Stimulated activated CD8-positive, alpha-beta memory T cell treated with anti-CD3 and anti-CD28 coated beads, Interleukin-4, amount 100 ng/mL, for 24 hours (primary cell): Measurements from ENCODE around the gene AKAP7.

Experiments used
- DNase-seq: peaks from one replicate; pipeline ENCODE4 v3.0.0-alpha.2; 2020; ENCODE audit warnings: low read depth

The AKAP7 gene

DNA sequence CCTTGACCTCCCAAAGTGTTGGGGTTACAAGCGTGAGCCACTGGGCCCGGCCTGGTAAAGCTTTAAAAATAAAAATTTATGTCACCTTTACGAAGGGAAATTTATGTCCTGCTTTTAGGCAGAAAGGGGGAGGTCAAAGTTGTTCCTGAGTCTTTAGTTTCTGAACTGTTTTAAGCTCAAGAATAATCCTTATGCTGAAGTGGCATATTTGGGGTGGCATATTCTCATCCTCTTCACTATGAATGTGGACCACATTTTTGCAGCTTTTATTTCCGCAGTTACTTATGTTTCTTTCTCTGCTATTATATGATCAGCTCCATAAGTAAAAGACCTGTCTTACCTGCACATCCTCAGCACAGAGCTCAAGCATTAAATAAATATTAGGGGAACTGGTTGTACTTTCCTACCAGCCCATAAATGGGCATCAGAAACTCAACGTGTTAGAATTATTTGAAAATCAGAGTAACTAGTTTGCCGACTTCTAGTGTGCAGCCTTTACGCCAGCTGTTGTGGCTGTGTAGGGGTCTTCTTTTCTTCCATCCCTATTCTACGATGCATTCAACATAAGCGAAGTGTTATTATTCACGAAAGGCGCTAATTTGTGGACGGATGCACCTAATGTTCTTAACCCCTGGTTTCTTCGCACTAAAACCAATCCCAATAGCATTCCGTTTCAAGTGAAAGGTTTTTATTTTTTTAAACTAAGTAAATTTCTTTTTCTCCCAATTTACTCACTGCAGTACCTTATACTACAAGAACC is 867 bp upstream of the AKAP7 start:
- DNase-seq, result no peak

DNA sequence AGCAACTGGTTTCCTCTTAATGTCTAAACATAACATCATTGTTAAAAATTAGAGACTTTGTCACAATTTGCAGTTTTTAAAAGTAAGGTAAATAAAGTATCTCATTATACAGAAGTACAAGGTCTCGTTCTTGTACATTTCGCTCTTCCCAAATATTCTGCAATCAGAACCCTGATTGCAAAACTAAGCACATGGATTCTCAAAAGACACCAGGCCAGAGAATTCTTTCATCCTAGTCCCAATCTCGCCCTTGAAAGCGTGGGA is 355 bp upstream of the AKAP7 start:
- DNase-seq, result no peak

DNA sequence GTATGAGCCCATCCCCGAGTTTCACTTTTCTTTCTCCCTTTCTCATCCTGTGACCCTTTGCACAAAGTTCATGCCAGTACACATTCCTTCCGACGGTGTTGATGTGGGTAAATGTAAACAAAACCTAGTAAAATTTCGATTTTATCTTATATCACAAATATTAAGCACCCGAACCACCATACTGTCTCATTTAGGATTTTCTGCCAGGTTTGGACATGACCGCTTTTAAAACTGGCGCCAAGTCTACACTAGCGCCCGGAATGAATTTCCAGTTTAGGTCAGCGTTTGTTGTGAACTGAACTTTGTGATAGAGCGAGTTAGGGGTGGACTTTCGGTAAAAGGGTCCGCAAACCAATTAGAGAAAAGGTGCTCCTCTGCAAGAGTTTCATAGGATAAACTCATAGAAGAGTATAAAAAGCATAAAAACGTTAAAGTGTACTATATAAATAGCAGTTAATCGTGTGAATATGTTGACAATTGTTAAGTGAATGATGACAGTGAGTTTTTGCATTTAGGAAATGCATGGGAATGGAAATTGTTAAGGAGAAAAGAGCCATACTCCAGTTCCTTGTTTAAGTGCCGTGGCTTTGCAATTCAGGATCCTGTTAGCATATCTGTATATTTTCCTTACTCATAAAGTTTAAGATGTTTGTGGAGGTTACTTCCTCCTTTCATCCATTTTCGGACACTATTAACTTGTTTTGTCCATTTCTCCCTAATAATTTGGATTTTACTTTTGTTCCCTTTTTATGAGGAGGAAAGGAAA is 937 bp downstream of the AKAP7 start:
- DNase-seq, result no peak

DNA sequence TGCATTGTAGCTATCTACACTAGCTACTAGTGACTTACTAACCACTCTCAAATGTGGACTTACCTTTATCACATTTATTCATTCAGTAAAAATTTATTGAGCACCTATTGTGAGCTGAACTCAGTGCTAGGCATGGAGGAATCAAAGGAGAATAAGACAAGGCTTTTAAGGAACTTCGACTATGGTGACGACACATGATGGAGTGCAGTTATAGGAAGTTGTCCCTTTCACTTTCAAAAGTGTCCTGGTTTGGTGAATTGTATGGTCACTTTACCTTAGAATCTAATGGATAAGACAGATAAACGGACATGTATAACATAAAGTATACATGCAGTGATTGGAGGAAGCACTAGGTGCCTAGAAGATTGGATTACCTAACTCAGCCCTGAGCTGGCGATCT is 4.3 kb downstream of the AKAP7 start:
- no peak for DNase-seq

DNA sequence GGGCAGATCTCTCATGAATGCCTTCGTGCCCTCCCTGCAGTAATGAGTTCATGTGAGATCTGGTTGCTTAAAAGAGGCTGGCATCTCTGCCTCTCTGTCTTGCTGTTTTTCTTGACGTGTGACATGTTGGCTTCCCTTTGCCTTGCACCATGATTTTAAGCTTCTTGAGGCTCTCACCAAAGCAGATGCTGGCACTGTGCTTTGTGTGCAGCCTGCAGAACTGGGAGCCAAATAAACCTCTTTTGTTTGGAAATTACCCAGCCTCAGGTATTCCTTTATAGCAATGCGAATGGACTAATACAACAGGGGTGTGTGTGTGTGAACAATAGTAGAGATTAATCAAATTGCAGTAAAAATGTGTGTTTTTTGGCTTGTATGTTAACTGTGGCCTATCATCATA is 8.1 kb downstream of the AKAP7 start:
- DNase-seq, result no peak

DNA sequence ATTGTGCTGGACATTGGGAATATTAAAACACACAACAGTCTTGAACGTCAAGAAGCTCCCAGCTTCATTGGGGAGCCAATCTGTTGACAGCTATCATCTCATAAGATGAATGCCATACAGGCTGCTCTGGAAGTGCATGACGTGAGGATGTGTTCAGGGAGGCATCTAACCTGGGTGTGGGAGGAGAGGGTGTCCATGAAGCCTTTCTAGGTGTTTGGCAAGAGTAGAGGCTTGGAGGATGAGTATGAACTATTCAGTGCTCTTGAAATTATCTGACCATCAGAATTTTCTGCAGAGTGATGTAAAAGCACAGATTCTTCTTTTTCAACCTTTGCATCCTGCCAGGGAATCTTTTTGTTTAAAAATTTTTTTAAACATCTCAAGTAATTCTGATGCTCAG is 11.6 kb downstream of the AKAP7 start:
- DNase-seq, result no peak

DNA sequence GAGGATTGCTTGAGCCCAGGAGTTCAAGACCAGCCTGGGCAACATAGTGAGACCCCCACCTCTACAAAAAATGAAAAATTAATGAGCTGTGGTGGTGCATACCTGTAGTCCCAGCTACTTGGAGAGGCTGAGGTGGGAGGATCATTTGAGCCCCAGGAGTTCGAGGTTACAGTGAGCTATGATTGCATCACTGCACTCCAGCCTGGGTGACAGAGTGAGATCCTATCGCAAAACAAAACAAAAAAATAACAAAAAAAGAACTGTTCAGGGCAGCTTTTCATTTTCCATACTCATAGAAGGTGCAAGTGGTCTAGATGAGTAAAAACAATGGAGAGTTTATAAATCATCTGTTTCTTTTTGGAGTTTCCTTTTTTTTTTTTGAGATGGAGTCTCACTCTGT is 21.1 kb downstream of the AKAP7 start:
- DNase-seq, result no peak

DNA sequence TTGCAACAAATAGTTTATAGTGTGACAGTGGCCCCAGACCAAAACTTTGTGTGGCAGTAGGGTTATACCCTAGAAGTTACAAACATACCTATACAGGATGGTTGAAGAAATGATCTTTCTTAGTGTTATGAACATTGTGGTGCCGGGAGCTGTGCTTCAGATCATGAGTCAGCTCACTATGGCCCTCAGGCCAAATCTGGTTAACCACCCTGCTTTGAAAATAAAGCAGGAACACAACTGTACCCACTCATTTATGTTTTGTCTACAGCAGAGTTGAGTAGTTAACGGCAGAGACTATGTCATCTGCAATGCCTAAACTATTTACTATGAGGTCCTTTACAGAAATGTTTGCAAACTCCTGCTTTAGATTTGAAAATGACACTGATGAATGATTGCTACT is 24.3 kb downstream of the AKAP7 start:
- no peak for DNase-seq

DNA sequence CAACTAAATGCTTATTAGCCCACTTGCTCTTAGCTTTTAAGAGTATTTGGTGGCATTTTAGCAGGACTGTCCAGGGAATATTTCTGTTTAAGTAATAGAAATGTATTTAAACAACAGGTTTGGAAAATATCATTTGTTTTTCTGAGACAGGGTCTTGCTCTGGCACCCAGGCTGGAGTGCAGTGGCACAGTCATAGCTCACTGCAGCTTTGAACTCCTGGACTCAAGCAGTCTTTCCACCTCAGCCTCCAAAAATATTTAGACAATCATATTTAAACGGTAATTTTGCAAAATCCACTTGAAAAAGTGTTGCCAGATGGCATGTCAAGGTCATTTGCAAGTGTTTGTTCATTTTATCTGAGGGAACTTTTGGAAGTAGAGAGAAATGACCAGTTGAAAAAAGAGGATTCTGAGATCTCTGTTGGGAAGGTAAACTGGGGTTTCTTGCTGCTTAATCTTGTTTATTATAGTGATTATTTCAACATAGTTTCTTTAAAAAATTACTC is 25.0 kb downstream of the AKAP7 start:
- no peak for DNase-seq

DNA sequence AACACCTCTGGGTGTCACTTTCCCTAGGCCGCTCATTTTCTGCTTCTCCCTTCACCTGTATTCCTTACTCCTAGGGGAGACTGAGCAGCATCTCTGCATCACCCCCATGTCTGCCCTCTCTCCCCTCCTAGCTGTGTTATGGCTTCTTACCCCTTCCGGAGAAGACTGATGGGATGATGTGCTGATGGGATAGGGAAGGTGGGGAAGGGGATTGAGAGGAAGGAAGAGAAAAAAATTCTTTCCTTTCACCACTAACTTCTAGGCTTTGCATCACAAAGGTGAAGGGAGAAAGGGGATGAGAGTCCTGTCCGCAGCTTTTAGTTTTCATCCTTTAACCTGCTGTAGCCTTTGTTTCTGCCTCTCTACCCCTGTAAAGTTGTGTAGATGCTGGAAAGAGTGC is 26.7 kb downstream of the AKAP7 start:
- DNase-seq, result no peak

DNA sequence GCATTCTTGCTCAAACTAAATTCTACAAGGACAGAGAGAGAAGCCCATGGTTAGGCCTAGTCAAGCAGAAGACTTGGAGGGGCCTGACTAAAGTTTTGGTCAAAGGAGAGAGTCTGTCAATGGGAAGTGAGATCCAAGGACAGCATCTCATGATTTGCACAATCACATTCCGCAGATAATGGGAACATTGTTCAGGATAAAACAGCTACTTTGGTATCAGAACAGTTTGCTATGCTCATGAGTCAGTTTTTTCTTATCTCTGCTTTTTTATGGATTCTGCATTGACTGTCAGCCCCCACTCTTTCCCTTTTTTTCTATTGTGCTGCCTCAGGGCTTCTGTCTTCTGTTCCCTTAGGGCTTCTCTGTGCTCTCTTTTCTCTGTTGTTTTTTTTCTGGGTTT is 28.6 kb downstream of the AKAP7 start:
- DNase-seq, result no peak

DNA sequence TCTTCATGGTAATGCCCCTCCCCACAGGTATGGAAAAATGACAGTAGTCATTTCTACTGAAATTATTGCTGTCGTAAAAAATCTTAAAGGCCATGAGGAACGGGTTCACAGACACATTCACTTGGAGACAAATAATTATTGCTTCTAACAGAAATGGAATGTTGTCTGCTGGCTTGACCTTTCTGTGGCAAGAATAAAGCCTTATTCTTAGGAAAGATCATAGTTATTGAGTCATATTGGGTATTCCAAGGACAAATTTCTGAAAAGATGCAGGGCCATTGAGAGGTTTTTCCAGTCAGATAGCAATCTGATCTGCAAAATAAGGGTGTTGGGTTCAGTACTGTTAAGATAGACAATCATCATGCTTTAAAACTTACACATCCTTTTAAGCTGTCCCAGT is 29.2 kb downstream of the AKAP7 start:
- no peak for DNase-seq

DNA sequence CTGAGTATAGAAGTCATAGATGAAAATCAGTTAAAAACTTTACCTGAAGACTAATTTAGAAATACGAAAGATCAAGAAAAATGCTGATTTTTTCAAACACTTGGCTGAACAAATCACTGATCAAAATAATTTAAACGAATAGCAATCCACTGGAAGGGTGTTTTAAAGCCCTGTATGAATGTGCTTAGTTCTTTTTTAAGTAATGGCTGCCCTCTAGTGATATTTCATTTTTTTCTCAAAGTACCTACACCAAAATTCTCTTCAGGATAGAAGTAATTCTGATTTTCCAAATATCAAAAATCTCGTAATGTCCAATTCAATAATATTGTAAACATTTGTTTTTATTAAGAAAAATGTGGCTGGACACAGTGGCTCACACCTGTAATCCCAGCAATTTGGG is 32.5 kb downstream of the AKAP7 start:
- no peak for DNase-seq

DNA sequence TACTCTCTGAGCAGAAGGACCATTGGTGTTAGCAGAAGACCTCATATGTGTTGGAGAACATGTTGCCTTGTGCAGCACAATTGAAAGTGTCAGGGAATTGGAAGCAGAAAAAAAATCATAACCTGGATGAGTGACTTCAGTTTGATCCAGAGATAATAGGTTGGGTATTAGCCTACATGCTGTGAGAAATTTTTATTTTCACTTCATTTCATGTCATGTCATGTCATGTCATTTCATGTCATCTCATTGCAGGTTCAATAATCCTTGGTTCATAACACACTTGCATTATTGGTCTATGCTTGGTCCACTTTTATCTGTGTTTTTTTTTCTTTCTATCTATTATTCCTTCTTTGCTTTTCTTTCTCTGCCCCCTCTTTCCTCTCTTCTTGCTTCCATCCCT is 34.3 kb downstream of the AKAP7 start:
- DNase-seq, result no peak

DNA sequence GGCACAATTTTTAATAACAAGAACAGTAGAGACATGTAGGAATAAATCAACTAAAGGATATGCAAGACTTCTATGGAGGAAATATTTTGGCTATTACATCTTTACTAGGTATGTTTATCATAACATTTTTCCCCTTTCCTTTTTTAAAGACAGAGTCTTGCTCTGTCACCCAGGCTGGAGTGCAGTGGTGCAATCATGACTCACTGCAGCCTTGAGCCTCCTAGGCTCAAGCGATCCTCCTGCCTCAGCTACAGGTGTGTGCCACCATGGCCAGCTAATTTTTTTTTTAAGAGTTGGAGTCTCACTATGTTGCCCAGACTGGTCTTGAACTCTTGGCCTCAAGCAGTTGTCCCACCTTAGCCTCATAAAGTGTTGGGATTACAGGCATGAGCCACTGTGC is 37.0 kb downstream of the AKAP7 start:
- DNase-seq, result no peak

DNA sequence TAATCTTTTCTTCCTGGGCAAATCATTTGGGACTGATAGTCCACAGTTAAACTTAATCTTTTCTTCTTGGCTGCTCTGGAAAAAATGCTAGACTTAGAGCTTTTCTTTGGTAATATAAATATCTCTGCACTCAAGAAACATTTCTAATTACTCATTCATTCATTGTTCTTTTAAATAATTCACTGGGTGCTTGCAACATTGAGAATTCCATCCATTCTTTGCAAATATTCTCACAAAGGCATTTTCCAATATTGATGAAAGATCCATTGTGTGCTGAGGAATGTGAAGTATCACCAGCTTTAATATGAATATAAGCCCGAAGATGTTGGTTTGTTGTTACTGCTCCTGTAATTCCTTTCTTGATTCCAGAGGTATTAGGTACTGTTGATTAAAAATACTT is 38.4 kb downstream of the AKAP7 start:
- DNase-seq, result no peak

DNA sequence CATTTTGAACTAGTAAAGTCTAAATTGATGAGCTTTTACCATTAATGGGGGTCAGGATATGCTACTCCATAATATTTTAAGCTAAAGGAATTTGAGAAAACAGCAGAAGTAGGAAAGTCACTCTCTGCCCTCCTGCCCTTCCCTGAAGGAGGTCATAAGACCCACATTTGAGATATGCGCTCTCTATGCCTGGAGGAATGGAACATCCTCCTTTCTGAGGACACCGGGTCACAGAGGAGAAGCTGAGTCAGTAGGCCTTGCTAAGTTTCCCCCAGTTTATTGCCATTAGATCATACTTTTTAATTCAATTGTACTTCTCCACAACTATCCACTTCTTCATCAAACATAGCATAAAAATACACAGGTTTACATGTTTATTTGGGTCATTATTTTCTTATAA is 40.3 kb downstream of the AKAP7 start:
- no peak for DNase-seq

DNA sequence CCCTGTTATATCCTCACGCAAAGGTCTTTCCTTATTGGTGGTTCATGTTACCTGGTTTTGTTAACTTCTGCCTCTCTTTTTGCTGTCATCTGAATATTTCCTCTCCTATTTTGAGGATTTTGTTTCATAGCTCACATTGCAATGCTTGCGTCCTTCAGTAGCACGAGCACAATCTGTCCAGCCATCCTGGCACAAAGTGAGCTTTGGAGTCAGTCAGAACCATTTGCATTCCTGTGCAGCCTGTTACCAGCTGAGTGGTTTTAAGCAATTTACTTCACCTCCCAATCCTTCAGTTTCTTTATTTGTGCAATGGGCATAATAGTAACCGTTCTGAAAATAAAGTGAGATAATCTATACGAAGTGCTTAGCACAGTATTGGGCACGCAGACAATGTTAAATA is 42.7 kb downstream of the AKAP7 start:
- no peak for DNase-seq

DNA sequence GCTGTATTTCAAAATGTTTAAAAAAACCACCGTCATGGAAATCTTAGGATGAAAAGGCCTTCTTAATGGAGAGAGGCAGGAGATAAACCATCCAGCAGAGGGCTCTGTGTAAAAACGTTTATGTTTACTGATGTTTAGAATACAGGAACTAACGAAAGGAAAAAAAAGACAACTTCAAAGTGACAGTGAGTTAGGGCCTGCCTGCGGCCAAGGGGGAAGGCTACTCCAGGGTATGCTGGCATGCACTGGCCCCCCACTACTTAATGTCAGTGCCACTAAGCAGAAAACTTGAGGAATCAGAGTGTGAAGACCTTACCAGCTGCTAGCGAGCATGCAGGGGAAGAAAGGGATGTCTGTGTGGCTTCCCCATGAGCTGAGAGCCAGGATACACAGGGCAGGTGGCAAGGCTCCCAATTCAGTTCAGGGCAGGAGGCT is 47.7 kb downstream of the AKAP7 start:
- no peak for DNase-seq

DNA sequence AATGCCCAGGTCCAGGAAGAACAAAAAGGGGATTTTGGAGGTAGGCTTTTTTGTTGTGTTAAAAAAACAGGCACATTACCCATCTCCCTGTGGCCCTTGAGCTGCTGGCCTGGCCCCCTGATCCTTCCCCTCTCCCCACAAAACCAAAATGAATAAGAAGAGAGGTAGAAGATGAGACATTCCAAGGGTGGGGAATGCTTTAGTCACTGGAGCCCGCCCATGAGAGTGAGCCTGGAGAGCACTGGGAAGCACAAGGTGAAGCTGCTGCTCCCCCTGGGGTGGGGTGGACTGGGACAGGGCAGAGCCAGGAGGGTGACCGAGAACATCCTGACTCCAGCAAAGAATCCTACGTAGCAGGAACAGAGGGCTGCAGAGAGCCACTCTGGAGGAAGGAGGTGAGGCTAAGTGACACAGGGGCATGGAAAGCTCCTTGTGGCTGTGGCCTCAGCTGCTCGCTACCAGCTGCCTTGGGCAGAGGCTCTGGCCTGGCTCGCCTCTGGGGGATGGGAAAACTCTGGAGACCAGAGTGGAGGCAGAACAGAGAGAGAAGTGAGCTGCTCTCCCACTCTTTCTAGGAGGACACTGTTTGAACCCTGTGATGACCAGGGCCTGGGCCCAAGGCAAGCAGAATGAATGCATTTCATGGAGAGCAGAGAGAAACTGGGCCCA is 48.3 kb downstream of the AKAP7 start:
- DNase-seq, result no peak

DNA sequence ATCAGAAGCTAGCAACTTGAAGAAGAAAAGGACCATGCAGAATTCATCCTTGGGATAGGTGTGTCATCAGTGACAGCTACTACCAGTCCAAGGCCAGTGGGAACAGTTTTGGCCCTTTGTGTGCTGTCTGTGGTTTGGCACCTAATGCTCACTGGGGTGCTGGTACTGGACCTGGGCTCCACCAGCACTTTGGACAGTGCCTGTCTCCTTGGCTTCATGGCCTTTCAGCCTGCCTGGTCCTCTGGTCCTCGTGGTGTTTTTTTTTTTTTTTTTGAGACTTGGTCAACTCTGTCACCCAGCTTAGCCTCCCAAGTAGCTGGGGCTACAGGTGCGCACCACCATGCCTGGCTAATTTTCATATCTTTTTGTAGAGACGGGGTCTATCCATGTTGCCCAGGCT is 56.3 kb downstream of the AKAP7 start:
- no peak for DNase-seq

DNA sequence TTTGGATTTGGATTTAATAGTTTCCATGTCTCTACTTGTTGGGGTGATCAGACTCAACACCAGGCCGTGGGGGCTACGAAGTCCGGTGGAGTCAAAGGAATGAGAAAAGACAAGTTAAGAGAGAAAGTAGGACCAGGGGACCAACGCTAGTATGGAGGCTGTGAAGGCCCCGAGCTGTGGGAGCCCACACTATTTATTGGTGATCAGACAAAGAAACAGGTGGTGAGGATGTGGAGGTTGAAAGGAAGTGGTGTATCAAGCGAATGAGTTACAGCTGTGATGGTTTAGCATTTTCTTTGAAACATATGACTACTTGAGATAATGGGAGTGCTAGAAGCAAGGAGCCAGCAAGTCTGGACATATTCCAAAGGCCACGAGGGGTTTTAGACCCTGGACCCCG is 62.4 kb downstream of the AKAP7 start:
- no peak for DNase-seq

DNA sequence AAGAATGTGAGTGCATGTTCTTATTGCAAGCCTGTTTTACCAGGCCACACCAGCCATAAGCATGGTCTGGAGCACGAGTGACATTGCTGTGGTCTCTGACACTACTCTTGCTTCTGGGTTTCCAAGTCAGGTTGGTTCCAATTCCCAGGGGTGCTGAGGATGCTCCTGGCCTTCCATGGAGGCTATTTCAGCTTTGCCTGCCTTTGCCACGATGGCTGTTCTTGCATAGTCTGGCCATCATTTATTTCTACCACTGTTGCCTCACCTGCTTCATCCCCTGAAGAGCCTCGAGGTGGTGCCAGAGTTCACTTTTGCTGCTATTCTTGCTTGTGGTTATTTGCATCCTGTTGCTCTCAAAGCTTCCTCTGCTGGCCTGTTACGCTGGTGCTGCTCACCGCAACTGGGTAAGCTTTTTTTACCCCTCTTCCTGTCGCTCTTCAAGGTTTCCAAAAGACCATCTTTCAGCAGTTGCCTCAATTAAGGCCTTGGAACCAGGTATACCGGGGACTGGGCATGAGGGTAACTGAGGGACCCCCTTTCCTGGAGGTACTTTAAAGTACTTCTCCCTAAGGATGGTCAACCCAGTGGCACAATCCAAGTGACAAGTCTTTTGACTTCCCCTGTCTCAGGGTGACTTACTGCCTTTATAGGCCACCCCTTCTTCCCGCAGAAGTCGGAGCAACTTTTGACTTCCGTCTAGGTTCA is 64.5 kb downstream of the AKAP7 start:
- peak; percentile 43 for DNase-seq
